ENCODE results near the gene DRC3.
"Not testable (repeated sequence)": the region's sequence is repeated elsewhere in the genome, so short reads cannot be mapped to it uniquely, and the experiment has no call there.

The DRC3 gene

DNA sequence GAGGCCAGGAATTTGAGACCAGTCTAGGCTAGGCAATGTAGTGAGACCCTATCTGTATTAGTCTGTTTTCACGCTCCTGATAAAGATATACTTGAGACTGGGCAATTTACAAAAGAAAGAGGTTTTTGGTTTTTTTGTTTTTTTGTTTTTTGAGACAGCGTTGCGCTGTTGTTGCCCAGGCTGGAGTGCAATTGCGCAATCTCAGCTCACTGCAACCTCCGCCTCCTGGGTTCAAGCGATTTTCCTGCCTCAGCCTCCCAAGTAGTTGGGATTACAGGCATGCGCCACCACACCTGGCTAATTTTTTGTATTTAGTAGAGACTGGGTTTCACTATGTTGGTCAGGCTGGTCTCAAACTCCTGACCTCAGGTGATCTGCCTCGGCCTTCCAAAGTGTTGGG lies 23.2 kb downstream of the DRC3 start:
- not testable (repeated sequence) for FAIRE-seq

DNA sequence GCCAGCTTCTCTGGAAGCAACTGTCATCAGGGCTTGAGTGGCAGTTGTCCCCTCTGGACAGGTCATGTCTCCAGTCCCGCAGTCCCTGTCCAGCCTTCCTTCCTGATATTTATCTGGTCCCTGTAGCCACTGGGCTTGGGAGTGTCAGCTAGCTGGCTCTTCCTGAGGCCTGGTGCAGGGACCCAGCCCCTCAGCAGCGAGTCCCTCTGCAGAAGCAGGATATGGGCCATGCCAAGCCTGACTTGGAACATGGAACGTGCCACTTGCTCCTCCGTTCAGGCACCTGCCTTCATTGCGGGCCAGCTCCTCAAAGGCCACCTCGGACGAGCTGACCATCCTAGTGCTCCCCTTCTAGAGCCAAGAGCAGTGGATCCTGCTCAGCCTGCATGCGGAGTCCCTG lies 26.3 kb downstream of the DRC3 start:
- FAIRE-seq: no peak

GRCh38 chr17:17999364-18000029 lies 26.8 kb downstream of the DRC3 start:
- no peak for FAIRE-seq

DNA sequence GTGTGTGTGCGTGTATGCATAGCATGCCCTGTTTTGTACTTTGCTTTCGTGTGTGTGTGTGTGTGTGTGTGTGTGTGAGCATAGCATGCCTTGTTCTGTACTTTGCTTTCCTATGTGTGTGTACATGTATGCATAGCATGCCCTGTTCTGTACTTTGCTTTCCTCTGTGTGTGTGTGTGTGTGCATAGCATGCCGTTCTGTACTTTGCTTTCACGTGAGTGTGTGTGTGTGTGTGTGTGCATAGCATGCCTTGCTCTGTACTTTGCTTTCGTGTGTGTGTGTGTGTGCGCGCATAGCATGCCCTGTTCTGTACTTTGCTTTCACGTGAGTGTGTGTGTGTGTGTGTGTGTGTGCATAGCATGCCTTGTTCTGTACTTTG lies 27.4 kb downstream of the DRC3 start:
- no peak for FAIRE-seq

- no peak for FAIRE-seq
Observed at GRCh38 chr17:18002171-18002570, 29.5 kb downstream of the DRC3 start.

DNA sequence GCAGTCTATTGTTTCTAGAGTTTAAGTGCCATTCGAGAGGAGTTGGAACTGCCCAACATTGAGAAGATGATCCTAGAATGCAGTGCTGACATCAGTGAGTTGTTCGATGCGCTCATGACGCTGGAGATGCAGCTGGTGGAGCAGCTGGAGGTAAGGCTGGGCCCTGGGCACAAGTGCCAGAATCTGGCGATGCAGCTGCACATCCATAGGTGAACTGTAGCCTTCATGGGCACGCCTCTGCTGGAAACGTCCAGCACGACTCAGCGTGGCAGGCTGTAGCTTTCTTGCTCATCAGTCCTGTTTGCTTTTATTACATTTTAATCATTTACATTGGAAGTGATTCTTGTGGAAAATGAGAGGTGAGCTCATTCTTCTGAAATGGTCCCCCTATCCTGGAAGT lies 31.7 kb downstream of the DRC3 start:
- FAIRE-seq: no peak

DNA sequence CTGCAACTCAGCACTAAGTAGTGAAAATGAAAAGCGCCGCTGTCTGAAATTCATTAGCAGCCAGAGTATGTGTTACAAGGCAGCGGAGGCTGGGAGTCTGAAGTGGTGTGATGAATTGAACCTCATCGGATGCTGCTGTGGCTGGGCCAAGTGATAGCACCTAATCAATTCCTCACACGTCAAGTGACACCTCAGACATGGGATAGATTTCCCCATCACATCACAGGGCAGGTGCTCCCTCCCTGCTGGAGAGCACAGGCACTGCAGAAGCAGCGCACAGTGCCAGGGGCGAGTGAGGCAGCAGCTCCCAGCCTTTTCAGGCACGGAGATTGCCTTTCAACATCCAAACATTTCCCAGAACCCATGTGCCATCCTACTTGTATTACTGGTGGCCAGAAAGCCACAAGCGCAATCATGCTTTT lies 32.2 kb downstream of the DRC3 start:
- FAIRE-seq: no peak

DNA sequence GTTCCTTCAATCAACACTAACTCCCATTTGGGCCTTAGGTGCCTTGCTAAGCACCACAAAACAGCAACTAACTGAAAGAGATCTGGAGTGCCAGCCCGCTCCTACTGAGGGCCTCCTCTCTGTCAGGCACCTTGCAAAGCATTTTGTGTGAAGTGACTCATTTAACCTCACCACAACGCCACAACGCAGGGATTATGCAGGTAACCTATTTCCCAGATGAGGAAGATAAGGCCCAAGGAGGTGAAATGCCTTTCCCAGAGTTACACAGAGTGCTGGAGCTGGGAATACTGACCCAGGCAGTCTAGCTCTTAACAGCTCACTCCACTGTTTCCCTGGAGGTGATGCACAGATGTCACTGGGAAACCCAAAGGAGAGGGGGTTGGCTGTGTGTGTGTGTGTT lies 32.8 kb downstream of the DRC3 start:
- no peak for FAIRE-seq

- FAIRE-seq: no peak
Observed at GRCh38 chr17:18006495-18007239, 34.0 kb downstream of the DRC3 start.

- no peak for FAIRE-seq
Observed at GRCh38 chr17:18008496-18009268, 36.0 kb downstream of the DRC3 start.

DNA sequence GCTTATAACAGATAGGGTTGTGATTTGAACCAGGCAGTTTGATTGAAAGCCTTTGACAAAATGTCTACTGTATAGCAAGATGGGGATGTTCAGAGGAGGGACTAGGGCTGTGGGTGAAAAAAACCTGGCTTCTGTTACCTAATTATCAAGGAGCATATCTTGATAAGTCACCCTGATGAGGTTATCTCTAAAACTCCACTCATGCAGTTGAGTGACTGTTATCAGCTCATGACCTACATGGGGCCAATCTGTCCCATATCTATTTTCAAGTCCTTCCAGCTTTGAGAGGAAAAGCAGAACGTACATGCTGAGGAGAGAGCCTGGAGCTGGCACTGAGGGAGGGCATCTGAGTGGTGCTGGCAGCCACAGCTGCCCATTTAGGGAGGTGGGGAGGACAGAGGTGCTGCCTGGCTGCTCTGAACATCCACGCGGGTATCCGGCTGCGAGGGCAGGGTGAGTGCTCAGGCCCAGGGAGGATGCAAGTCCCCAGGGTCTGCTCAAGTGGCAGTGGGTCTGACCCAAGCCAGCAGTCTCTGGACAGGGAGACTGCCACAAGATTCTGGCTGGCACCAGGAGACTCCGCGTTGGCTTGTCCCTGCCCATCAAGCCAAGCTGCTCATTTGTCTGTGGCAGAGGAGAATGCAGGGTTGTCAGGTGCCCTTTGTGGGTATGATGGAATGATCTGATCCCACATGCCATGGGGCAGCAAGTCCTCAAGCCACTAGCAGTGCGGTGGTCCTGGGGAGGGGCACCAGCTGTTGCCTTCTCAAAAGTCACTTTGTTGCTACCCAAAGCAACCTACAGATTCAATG lies 37.2 kb downstream of the DRC3 start:
- no peak for FAIRE-seq

GRCh38 chr17:18011286-18011685 lies 38.6 kb downstream of the DRC3 start:
- no peak for FAIRE-seq

DNA sequence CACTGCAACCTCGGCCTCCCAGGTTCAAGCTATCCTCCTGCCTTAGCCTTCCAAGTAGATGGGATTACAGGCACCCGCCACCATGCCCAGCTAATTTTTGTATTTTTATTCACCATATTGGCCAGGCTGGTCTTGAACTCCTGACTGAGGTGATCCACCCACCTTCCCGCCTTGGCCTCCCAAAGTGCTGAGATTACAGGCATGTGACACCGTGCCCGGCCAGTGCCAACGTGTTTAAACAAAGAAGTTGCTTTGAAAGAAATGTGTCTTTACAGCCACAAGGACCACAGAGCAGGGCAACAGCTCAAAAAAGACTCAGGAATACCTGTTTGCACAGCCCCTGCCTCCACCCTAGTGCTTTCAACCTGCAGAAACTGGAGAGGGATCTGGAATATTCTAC lies 41.3 kb downstream of the DRC3 start:
- FAIRE-seq: no peak

DNA sequence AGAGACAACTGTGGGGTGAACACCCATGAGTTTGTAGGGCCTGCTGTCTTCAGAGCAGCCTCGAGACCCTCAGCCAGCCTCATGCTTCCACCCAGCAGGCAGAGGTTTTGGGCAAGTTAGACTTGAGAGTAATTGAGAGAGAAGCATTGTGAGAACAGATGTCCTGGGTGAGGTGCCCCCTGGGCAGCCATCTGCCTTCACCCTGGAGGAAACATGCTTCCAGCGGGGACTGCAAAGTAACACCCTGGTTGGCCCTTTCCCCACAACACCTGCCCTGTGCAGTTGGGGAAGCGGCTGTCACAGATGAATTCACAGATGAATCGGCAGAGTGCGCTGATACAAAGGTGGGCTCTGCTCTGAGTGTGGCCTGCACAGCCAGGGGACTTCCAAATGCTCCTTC lies 42.9 kb downstream of the DRC3 start:
- no peak for FAIRE-seq

DNA sequence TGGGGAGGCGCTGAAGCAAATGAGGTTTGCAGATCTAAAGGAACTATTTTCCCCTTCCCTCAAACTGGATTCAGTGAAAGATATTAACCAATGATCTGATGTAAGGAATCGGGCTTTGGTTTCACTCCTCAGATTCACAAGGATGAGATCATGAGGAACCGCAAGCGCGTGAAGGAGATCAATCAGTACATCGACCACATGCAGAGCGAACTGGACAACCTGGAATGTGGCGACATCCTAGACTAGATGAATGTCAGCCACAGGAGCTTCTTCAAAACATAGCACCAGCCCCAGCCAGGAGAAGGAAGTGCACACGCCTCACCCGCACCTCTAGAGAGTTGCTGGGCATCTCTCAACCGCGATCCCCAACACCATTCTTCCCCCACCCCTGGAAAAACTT lies 43.8 kb downstream of the DRC3 start:
- no peak for FAIRE-seq

- no peak for FAIRE-seq
Observed at GRCh38 chr17:18017958-18018357, 45.3 kb downstream of the DRC3 start.

- FAIRE-seq: no peak
Observed at GRCh38 chr17:18018411-18018921, 45.8 kb downstream of the DRC3 start.

DNA sequence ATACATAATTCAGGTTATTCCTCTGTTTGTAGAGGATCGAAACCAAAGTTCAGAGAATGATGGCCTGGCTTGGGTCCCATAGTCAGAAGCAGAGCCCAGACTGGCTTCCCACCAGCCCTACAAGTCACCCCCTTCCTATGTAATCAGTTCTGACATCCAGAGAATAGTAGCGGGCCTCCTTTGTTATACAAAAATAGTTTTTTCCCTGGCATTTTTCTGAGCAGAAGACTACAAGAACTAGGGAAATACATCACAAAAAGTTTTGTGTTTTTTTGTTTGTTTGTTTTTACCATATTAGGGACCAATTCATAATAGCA lies 47.1 kb downstream of the DRC3 start:
- no peak for FAIRE-seq

DNA sequence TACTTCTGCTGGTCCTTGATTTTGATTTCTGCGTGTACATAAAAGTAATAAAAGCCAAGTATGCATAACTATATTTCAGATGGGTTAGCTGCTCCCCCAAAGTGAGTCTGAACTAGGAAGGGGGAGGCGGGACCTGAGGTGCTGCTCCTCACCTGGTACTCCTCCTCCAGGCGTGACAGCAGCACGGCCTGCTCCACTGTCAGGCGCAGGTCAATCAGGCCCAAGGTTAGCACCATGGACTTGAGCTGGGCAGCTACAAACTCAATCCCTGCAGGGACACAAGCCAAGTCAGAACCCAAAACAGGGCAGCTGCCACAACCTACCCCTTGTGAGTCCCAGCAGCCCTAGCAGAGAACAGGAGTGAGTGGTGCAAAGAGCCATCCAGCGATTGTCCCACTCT lies 48.3 kb downstream of the DRC3 start:
- no peak for FAIRE-seq

DNA sequence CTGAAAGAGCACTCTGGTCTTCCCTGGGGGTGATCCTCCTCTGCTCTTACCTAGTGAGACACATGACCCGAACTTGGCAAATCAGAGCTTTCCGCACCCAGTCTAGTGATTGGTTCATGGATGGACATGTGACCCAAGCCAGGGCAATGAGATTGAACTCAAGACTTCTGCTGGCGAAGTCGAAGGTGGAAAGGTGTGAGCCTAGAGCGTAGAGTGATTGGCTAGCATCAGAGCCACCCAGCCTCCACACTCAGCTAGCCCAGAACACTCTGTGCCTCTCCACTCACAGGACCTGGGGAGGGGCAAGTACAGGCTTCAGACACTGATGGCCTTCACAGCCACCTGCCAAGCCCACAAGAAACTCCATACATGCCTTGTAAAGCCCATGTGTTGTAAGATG lies 48.7 kb downstream of the DRC3 start:
- no peak for FAIRE-seq

GRCh38 chr17:18025241-18025944 lies 52.7 kb downstream of the DRC3 start:
- FAIRE-seq: no peak

All from islet of Langerhans (tissue), 1 donor.